HCT116 (cell line): ENCODE data around the gene FDXR.

ENCODE experiments used
- CTCF ChIP-seq, 3 experiments: fragments of 200-600 bp in 1 of 3; sonication (generic) in 1 of 3; IDR thresholded peaks in 2 of 3; conservative IDR thresholded peaks in 1 of 3; 2 replicates each; pipeline ENCODE4 v1.5.1; 2012 to 2017; ENCODE audit warnings: low read depth in 2 of 3, low read length in 2 of 3, antibody characterized with exemption in 1 of 3, borderline replicate concordance in 1 of 3, control low read depth in 1 of 3, mild to moderate bottlenecking in 1 of 3, mixed read lengths in 1 of 3, mixed run types in 1 of 3, moderate library complexity in 1 of 3; ENCODE audit not compliant: insufficient read depth in 1 of 3
- EZH2phosphoT487 ChIP-seq: fragments of 200-600 bp; IDR thresholded peaks from 2 replicates; pipeline ENCODE4 v1.6.1; 2018; ENCODE audit warnings: antibody characterized with exemption, borderline replicate concordance
- TF ChIP-seq, protein P1 (sequence below): IDR thresholded peaks from 2 replicates; pipeline ENCODE4 v1.6.1; 2012; ENCODE audit warnings: low read depth

GRCh38 chr17:74861662-74862107 lies 11.1 kb downstream of the FDXR start:
- TF ChIP-seq, protein P1, sequence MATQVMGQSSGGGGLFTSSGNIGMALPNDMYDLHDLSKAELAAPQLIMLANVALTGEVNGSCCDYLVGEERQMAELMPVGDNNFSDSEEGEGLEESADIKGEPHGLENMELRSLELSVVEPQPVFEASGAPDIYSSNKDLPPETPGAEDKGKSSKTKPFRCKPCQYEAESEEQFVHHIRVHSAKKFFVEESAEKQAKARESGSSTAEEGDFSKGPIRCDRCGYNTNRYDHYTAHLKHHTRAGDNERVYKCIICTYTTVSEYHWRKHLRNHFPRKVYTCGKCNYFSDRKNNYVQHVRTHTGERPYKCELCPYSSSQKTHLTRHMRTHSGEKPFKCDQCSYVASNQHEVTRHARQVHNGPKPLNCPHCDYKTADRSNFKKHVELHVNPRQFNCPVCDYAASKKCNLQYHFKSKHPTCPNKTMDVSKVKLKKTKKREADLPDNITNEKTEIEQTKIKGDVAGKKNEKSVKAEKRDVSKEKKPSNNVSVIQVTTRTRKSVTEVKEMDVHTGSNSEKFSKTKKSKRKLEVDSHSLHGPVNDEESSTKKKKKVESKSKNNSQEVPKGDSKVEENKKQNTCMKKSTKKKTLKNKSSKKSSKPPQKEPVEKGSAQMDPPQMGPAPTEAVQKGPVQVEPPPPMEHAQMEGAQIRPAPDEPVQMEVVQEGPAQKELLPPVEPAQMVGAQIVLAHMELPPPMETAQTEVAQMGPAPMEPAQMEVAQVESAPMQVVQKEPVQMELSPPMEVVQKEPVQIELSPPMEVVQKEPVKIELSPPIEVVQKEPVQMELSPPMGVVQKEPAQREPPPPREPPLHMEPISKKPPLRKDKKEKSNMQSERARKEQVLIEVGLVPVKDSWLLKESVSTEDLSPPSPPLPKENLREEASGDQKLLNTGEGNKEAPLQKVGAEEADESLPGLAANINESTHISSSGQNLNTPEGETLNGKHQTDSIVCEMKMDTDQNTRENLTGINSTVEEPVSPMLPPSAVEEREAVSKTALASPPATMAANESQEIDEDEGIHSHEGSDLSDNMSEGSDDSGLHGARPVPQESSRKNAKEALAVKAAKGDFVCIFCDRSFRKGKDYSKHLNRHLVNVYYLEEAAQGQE: no peak
- TF ChIP-seq EZH2phosphoT487 (no peak), CTCF (IDR thresholded peaks at IDR 0.05 in 2 of 3, conservative IDR thresholded peaks at IDR 0.05 in 1 of 3; ENCODE audit: borderline replicate concordance in 1 of 3, insufficient read depth in 1 of 3, low read depth in 2 of 3, low read length in 2 of 3) (no peak)
